HUES48 (cell line): Measurements from ENCODE around the gene FHL3.

ENCODE experiments used
- H3K27ac ChIP-seq: one replicate; pipeline ENCODE4 v1.7.0; 2013; ENCODE audit warnings: low read depth, low read length, inconsistent platforms
- H3K27me3 ChIP-seq: 2 replicates; pipeline ENCODE4 v1.6.1; 2013; ENCODE audit warnings: mild to moderate bottlenecking, low read length; ENCODE audit not compliant: control insufficient read depth, insufficient read depth
- H3K36me3 ChIP-seq: 2 replicates; pipeline ENCODE4 v1.6.1; 2013; ENCODE audit warnings: low read length; ENCODE audit not compliant: control insufficient read depth, insufficient read depth
- H3K4me1 ChIP-seq: 2 replicates; pipeline ENCODE4 v1.6.1; 2013; ENCODE audit warnings: mild to moderate bottlenecking, low read length; ENCODE audit not compliant: control insufficient read depth, insufficient read depth
- H3K4me3 ChIP-seq: 2 replicates; pipeline ENCODE4 v1.5.1; 2013; ENCODE audit warnings: mild to moderate bottlenecking, low read depth, low read length
- H3K9ac ChIP-seq: 2 replicates; pipeline ENCODE4 v1.6.1; 2013; ENCODE audit warnings: mild to moderate bottlenecking, low read depth, low read length, moderate library complexity
- H3K9me3 ChIP-seq: 2 replicates; pipeline ENCODE4 v1.6.1; 2013; ENCODE audit warnings: low read length; ENCODE audit not compliant: control insufficient read depth, insufficient read depth

Gene FHL3, protein sequence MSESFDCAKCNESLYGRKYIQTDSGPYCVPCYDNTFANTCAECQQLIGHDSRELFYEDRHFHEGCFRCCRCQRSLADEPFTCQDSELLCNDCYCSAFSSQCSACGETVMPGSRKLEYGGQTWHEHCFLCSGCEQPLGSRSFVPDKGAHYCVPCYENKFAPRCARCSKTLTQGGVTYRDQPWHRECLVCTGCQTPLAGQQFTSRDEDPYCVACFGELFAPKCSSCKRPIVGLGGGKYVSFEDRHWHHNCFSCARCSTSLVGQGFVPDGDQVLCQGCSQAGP

DNA sequence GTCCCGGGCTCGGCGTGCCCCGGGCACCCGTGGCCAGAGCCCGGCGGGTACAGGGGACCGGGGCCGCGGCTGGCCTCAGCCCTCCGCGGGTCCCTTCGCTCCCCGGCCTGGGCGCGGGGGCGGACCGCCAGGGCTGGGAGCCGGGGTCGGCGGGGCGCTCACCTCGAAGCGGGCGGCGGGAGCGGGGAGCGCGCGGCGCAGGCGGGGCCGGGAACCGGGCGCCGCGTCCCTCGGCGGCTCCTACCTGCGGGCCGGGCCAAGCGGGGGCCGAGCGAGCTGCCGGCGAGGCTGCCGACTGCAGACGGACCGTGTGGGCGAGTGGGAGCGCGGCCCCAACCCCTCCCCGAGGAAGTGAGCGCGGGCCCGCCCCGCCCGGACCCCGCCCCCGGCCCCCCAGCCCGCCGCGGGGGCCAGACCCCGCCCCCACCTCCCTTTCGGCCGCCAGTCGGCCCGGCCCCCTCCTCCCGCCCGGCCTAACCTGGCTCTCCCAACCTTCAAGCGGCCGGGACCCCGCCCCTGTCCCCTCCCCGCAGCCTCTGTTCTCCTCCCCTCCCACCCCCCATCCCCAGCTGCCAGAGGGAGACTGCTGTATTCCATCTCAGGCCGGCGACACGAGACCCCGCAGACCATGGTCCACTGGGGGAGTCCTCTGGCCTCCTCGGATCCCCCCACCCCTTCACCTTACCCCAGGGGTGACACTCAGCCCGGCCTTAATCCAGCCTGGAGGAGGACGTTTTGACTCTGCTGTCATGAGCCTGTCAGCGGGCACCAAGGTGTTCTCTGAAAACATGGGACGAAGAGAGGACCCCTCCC lies at the start of gene FHL3:
Gene FHL3, minus strand, starts transcription at position 320 of the 813 bp plus-strand sequence. CDS start 6,102 bp downstream, outside the sequence.
- no peaks in the 10 kb centered on the region for H3K36me3 ChIP-seq
- H3K27me3 ChIP-seq: no peaks in the 10 kb centered on the region
- H3K9me3 ChIP-seq: no peaks in the 10 kb centered on the region
- peaks cover 46% of the 10 kb centered on the region for H3K4me1 ChIP-seq
- peak within 1 kb of the TSS; percentile 71 for H3K4me3 ChIP-seq
- peak within 1 kb of the TSS; percentile 32 for H3K9ac ChIP-seq
- H3K27ac ChIP-seq: peak within 1 kb of the TSS; percentile 26

DNA sequence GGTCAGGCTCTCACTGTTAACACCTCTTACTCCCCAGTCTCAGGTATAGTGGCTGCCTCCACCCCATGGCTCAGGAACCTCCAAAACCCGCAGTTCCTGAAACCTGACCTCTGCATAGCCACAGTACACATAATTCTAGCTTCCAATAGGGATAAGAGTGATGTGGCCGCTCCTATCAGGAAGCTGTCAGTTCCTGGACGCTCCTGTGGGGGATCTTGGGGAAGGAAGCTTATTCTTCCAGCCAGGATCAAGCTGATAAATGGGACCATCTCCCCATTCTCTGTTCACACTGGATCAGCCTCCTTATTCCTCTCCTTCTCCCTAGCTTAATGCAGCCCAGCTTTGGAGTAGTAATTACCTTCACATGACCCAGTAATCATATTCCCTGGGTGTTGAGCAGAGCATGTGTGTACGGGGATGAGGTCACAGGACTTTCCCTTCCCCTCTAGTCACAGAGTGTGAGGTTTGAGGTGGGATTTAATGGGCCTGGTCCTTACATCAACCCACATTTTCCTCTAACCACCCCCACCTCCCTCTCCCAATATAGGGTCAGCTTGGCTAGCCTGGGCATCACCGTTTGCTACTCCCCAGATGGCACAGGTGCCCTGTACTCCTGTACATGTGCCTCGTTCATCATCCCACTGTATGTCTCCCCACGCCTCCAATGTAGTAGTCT lies 48.2 kb upstream of the FHL3 start:
- H3K27ac ChIP-seq: no peak overlapping the region
- H3K36me3 ChIP-seq: no peaks in the 10 kb centered on the region
- H3K9me3 ChIP-seq: no peaks in the 10 kb centered on the region
- H3K27me3 ChIP-seq: peaks cover 10% of the 10 kb centered on the region
- no peak overlapping the region for H3K9ac ChIP-seq
- peaks cover 19% of the 10 kb centered on the region for H3K4me1 ChIP-seq
- no peak overlapping the region for H3K4me3 ChIP-seq

DNA sequence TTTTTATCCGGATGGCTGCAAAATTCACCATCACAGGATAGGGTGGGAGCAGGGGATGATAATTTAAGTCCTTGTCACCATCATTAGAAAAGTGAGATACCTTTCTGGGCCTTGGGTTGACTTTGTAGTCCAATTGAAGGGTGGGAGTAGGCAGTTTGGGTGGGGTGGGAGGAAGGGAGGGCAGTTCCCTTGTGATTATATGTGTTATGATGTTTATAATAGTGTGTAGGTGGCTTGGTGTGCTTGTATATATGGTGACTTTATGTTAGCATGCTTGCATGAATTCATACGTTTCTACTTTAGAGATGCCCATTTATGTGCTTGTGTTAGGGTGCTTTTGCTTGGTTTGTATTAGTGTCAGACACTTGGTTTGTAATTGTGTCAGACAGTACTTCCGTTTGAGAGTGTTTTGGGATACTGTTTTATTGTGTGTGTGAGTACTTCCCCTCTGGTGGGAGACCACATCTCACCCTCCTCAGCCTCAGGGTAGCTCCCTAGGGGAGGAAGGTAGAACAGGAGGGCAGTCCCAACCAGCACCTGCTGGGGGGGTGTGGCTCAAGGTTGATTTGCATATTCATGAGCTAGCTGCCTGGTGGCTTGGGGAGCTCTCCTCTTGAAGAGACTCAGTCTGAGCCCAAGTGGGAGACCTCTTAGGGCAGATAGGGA lies 47.6 kb upstream of the FHL3 start:
- peaks cover 17% of the 10 kb centered on the region for H3K27me3 ChIP-seq
- no peak overlapping the region for H3K4me3 ChIP-seq
- no peaks in the 10 kb centered on the region for H3K36me3 ChIP-seq
- no peak overlapping the region for H3K9ac ChIP-seq
- no peak overlapping the region for H3K27ac ChIP-seq
- H3K4me1 ChIP-seq: peaks cover 24% of the 10 kb centered on the region
- no peaks in the 10 kb centered on the region for H3K9me3 ChIP-seq

DNA sequence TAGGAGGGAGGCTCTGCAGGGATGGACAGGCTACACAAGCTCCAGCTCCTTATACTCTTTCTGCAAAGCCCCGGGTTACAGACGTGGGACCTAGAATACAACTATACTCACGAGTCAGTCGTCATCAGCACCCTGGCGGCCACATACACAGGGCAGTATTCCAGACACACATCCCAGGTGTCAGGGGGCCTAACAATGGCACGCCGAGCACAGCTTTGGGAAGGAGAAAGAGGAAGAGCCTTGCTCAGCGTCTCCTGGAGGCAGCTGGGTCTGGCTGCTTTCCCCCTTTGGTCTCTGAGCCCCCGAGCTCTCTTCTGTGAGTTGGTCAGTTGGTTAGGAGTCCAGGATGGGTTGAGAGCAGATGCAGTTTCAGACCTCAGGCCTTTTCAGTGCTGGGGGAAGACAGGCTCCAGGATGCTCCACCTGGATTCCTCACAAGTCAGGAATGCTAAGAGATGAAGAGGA lies 45.8 kb upstream of the FHL3 start:
- H3K27ac ChIP-seq: no peak overlapping the region
- no peak overlapping the region for H3K4me3 ChIP-seq
- H3K9me3 ChIP-seq: no peaks in the 10 kb centered on the region
- no peaks in the 10 kb centered on the region for H3K36me3 ChIP-seq
- peaks cover 25% of the 10 kb centered on the region for H3K4me1 ChIP-seq
- peaks cover 29% of the 10 kb centered on the region for H3K27me3 ChIP-seq
- H3K9ac ChIP-seq: no peak overlapping the region

DNA sequence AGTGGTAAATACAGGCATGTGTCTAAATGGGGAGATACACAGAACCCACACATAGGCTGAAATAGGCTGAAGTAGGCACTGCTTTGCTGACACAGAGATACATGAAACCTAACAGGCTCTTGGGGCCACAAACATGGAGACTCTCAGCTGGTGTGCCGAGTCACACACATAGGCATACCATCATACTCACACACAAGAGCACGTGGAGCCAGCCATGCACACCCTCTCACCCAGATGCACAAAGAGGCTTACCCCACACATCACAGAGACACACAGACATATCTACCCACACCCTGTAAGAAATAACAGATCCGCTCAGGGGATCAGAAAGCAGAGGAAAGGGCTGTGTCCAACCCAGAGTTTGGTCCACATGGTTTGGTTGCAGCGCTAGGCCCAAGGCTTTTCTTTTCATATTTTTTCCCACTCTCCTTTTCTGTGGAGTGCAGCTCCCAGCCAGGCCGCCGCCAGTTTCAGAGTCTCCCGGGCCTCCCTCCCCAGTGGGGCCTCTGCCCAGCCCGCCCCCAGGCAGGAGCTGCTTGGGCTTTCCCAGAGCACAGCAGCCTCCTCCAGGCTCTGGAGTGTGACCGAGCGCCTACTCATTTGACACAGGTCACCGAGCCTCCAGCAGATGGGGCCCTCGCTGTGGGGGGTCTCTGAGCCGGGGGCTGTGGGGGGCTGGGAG lies 45.2 kb upstream of the FHL3 start:
- Histone ChIP-seq H3K4me1 (peaks cover 25% of the 10 kb centered on the region), H3K9me3 (no peaks in the 10 kb centered on the region), H3K27me3 (peaks cover 35% of the 10 kb centered on the region), H3K4me3 (no peak overlapping the region), H3K36me3 (no peaks in the 10 kb centered on the region), H3K27ac (no peak overlapping the region), H3K9ac (no peak overlapping the region)

DNA sequence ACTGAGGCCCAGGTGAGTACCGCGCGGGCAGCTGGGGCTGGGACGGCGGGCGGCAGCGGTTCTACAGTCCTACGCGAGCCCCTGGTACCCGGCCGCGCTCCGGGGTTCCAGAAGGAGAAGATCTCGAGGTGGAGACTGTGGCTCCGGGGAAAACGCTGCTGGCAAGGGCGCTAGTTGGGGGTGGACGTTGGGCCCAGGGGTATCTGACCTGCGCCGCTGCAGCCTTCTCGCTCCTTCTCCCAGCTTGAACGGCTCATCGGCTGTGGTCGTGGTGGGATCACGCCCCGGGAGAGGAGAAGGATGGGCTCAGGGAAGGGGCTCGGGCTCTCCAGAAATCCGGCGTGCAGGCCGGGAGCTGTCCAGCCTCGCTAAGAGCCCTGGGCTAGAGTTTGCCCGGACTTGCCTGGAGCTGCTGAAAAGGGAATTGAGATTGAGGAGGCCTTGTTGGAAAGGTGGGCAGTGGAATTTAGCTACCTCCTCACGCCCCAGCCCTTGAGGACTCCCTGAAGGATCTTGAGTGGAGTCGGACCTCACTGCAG lies 42.4 kb upstream of the FHL3 start:
- Histone ChIP-seq H3K9me3 (no peaks in the 10 kb centered on the region), H3K27me3 (peaks cover 64% of the 10 kb centered on the region), H3K9ac (no peak overlapping the region), H3K4me3 (peak overlapping the region; percentile 72), H3K27ac (no peak overlapping the region), H3K36me3 (0 out of 2 replicates have a peak, but pooled peaks cover 8% of the 10 kb centered on the region), H3K4me1 (peaks cover 15% of the 10 kb centered on the region; the same call in 1 of the 2 replicates)

DNA sequence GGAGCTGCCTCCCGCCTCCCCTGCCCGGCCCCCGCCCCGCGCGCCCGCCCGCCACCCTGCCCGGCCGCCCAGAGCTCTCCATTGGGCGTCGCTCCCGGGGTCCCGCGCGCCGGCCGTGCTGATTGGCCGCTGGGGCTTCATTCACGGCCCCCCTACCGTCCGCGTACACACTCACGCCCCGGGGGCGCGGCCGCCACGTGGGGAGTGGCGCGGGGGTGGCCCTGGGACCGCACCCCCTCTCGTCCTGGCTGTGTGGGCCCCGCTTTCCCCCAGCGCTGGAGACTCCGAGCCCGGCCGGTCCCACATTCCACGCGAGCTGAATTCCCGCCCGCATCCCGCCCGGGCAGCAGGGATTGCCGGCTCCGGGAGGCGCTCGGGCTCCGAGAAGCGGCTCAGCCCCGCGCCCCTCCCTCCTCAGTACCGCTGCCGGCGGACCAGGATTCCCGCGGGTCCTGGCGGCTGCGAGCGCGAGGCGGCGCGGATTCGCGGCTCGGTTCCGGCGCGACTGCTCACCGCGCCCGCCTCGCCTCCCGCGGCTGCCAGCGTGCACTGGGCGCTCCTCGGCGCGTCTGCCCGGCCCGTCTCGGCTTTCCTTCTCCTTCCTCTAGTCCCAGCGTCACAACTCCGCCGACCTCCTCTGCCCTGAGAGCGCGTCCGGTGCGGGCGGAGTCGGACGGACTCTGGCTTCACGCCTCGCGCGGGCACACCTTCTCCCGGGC lies 41.7 kb upstream of the FHL3 start:
- Histone ChIP-seq H3K9ac (no peak overlapping the region), H3K9me3 (no peaks in the 10 kb centered on the region), H3K36me3 (0 out of 2 replicates have a peak, but pooled peaks cover 8% of the 10 kb centered on the region), H3K4me3 (peak overlapping the region; percentile 72), H3K27ac (no peak overlapping the region), H3K27me3 (peaks cover 70% of the 10 kb centered on the region), H3K4me1 (peaks cover 10% of the 10 kb centered on the region; the same call in 1 of the 2 replicates)

DNA sequence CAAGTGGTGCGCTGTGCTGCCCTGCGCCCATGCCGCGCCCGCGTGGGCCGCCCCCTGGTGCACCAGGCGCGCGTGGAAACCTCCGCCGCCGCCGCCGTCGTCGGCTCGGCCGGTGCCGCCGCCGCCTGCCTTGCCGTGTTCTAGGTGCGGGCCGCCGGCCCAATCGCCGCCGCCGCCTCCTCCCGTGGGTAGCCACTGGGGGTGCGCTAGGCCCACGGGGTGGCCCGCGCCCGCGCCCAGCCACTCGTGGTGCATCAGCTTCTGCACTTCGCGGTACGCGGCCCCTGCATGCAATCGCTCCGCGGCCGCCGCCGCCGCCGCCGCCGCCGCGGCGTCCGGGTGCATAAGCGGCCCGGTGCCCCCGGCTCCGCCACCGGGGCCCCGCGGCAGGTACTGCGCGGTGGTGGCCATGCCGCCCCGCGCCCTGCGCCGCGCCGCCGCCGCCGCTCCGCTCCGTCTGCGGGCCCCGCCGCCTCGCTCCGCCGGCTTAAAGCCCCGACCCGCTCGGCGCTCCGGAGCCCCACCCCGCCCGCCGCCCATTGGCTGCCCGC lies 41.1 kb upstream of the FHL3 start, which contains the start of gene POU3F1:
Gene POU3F1, minus strand, starts transcription at position 461 of the 551 bp plus-strand sequence. Its CDS starts 50 bp downstream, at position 411.
- Histone ChIP-seq H3K4me3 (peak within 1 kb of the TSS; percentile 72), H3K27me3 (peaks cover 73% of the 10 kb centered on the region), H3K27ac (no peak within 1 kb of the TSS), H3K4me1 (peaks cover 6% of the 10 kb centered on the region; the same call in 1 of the 2 replicates), H3K9me3 (no peaks in the 10 kb centered on the region), H3K36me3 (0 out of 2 replicates have a peak, but pooled peaks cover 8% of the 10 kb centered on the region), H3K9ac (no peak within 1 kb of the TSS)
